ENCODE data around the gene MBD3L2.
"Not testable (repeated sequence)": the region's sequence is repeated elsewhere in the genome, so short reads cannot be mapped to it uniquely, and the experiment has no call there.

MBD3L2 gene

DNA sequence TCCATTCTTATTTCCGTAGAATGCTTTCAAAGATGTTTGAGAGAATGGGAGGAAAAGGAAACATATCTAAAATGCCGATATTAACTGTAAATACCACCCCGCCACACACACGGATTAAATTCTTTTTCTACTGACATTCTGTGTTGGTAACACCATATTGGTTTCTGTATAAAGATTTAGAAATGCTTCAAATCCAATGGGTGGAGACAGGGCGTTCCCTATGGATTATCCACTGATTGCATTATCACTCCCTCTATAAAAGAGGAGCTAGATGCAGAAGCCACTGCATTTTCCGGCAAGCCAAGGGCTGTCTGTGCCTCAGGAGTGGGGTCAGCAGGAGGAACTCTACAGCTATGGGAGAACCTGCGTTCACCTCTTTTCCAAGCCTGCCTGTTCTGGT is at the start of gene MBD3L2:
Gene MBD3L2, plus strand, starts transcription at position 301 of the 400 bp plus-strand sequence. Its CDS starts 53 bp downstream, at position 354.
- DNase-seq = not testable (repeated sequence)

GRCh38 chr19:6999933-7000332 is 49.2 kb upstream of the MBD3L2 start:
- no peak for DNase-seq

DNA sequence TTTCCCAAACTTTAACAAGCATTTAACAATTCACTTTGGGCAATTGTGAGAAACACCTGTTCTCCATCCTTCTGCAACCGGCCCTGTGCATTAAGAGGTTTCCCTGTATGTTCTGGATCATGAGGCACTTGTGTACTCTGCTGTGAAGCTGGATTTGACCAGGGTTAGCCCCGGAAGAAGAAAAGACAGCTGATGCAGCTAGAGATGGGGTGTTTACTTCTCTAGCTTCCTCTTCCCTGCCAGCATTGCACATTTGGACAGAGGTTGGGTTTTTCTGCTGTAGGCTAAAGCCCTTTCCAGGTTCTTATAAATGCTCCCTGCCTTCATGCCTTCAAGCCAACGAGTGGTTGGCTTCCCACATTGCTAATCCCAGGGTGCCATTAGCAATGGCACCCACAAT is 48.8 kb upstream of the MBD3L2 start:
- DNase-seq = no peak

DNA sequence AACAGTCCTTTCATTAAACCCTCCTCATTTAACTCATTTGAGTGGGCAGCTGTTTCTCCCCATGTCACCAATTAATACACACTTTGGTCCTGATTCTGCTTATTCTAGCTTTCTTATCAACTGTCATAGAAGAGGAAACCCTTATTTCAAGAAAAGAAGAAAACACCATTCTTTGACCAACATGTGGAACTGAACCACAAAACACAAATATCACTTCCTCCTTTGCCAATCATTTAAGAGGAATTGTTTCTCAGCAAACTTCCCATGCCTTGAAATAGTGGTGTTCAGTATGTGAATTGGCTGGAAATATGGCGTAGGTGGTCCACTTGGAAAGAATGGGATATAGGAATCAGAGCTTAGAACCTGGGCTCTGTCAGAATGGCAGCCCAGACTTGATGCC is 48.3 kb upstream of the MBD3L2 start:
- DNase-seq = no peak

DNA sequence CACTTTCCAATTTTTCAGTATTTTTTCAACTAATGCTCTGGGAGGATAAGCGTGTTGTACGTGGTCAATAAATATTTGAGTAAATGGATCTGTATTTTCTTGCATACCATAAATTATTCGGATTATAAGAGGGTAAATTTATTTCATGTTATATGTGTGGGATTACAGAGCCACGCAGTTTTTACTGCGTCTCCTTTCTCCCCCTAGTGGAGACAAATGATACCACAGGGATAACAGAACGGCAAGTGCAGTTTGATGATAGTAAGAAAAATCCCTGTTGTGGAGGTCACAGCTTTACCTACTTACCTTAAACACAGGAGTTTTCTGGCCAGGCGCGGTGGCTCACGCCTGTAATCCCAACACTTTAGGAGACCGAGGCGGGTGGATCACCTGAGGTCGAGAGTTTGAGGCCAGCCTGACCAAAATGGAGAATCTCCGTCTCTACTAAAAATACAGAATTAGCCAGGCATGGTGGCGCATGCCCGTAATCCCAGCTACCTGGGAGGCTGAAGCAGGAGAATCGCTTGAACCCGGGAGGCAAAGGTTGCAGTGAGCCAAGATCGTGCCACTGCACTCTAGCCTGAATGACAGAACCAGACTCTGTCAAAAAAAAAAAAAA is 44.7 kb upstream of the MBD3L2 start:
- DNase-seq = no peak

DNA sequence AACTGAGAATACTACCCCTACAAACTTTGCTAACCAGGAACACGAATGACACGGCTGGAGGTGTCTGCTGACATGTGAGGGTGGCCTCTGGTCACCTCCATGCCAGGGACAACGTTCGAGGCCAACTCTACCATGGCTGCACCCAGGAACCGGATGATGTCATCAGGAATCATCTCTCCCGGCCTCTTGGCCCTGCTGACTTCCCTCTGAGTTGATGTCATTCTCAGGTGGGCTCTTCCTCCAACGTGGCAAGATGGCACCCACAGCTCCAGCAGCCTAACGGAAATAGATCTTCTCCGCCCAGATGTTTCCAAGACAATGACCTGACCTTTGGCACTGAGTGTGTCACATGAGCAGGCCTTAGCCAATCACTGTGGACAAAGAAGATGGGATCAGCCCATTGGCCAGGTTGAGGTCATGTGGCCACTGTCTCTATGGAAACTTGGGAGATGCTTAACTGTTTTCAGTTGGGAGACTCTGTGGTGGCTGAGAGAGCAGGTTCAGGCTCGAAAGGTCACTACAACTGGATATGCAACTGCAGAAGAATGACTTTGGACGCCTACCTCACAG is 42.9 kb upstream of the MBD3L2 start:
- no peak for DNase-seq

GRCh38 chr19:7007859-7008258 is 41.3 kb upstream of the MBD3L2 start:
- DNase-seq = no peak

GRCh38 chr19:7010722-7011593 is 38.2 kb upstream of the MBD3L2 start:
- no peak for DNase-seq

- DNase-seq = peak; percentile 10
These were observed 35.4 kb upstream of the MBD3L2 start for GRCh38 chr19:7013678-7014077.

DNA sequence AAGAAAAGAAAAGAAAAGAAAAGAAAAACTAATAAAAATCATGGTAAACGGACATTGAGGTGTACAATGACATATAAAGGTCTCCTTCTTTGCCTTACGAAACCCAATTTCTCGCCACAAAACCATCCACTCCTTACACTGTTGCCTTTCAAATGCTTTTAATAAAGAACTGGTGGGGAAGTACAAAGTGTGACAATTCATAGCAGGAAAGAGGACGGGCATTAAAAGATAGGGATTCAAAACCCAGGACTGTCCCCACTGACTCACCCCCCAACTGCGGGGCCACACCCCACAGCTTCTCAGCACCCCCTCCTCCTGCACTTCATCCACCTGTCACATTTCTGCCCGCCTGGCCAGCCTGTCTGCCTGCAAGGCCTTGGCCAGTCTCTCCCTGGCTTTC is 30.3 kb upstream of the MBD3L2 start:
- DNase-seq = no peak

DNA sequence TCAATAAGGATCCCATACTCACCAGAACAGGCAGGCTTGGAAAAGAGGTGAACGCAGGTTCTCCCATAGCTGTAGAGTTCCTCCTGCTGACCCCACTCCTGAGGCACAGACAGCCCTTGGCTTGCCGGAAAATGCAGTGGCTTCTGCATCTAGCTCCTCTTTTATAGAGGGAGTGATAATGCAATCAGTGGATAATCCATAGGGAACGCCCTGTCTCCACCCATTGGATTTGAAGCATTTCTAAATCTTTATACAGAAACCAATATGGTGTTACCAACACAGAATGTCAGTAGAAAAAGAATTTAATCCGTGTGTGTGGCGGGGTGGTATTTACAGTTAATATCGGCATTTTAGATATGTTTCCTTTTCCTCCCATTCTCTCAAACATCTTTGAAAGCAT is 27.8 kb upstream of the MBD3L2 start, which contains the start of gene MBD3L2B:
Gene MBD3L2B, minus strand, starts transcription at position 101 of the 400 bp plus-strand sequence. Its CDS starts 34 bp downstream, at position 67.
- not testable (repeated sequence) for DNase-seq

- DNase-seq = not testable (repeated sequence)
These were observed 20.3 kb upstream of the MBD3L2 start for GRCh38 chr19:7028790-7029189.

- not testable (repeated sequence) for DNase-seq
These were observed 18.8 kb upstream of the MBD3L2 start, which contains the start of gene MBD3L5 for GRCh38 chr19:7030278-7030677. Gene MBD3L5, plus strand, starts transcription at chr19:7030578. Its CDS starts 34 bp downstream, at chr19:7030612.

DNA sequence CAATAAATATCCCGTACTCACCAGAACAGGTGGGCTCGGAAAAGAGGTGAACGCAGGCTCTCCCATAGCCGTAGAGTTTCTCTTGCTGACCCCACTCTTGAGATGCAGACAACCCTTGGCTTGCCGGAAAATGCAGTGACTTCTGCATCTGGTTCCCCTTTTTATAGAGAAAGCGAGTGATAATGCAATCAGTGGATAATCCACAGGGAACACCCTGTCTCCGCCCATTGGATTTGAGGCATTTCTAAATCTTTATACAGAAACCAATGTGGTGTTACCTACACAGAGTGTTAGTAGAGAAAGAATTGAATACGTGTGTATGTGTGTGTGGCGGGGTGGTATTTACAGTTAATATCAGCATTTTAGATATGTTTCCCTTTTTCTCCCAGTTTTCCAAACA is 9.0 kb upstream of the MBD3L2 start, which contains the start of gene MBD3L4:
Gene MBD3L4, minus strand, starts transcription at position 101 of the 400 bp plus-strand sequence. Its CDS starts 35 bp downstream, at position 66.
- not testable (repeated sequence) for DNase-seq

DNA sequence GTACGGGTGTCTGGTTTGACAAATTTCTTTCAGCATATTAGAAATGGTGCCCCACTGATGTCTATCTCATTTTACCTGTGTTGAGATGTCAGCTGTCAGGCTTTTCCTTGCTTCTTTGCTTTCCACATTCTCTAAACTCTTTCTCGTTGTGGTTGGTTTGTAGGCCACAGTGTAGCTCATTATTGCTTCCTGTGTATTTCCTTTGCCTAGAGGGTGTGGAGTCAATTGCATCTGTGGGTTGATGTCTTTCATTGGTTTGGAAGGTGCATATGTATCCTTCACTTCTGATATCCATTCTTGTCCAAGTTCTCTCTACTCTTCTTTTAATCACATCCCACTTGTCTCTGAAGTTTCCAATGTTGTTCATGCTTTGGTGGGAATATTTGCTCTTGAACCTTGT is 7.6 kb upstream of the MBD3L2 start:
- DNase-seq = not testable (repeated sequence)

DNA sequence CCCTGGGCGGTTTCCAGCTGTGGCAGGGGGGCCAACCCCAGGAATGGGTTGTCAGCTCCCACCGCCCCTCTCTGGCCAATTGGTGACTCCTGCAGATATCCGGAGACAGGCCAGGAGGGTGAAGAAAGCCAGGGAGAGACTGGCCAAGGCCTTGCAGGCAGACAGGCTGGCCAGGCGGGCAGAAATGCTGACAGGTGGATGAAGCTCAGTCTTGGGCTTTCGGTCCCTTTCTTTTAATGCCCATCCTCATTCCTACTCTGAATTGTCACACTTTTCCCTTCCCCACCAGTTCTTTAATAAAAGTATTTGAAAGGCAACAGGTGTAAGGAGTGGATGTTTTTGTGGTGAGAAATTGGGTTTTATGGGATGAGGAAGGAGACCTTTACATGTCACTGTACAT is 2.3 kb downstream of the MBD3L2 start:
- not testable (repeated sequence) for DNase-seq

GRCh38 chr19:7052896-7053295 is 3.8 kb downstream of the MBD3L2 start:
- not testable (repeated sequence) for DNase-seq

GRCh38 chr19:7054635-7055368 is 5.7 kb downstream of the MBD3L2 start:
- DNase-seq = not testable (repeated sequence)

DNA sequence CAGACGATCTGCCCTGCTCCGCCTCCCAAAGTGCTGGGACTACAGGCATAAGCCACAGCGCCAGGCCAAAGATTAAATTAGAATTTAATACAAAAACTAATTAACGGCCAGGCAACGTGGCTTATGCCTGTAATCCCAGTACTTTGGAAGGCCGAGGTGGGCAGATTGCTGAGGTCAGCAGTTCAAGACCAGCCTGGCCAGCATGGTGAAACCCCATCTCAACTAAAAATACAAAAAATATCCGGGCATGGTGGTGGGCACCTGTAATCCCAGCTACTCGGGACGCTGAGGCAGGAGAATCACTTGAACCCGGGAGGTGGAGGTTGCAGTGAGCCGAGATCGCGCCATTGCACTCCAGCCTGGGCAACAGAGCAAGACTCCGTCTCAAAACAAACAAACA is 6.6 kb downstream of the MBD3L2 start:
- not testable (repeated sequence) for DNase-seq

GRCh38 chr19:7056371-7056770 is 7.2 kb downstream of the MBD3L2 start:
- not testable (repeated sequence) for DNase-seq

DNA sequence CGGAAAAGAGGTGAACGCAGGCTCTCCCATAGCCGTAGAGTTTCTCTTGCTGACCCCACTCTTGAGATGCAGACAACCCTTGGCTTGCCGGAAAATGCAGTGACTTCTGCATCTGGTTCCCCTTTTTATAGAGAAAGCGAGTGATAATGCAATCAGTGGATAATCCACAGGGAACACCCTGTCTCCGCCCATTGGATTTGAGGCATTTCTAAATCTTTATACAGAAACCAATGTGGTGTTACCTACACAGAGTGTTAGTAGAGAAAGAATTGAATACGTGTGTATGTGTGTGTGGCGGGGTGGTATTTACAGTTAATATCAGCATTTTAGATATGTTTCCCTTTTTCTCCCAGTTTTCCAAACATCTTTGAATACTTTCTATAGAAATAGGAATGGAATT is 9.5 kb downstream of the MBD3L2 start, which contains the start of gene MBD3L3:
Gene MBD3L3, minus strand, starts transcription at position 101 of the 400 bp plus-strand sequence. Its CDS starts 71 bp downstream, at position 30.
- not testable (repeated sequence) for DNase-seq

DNA sequence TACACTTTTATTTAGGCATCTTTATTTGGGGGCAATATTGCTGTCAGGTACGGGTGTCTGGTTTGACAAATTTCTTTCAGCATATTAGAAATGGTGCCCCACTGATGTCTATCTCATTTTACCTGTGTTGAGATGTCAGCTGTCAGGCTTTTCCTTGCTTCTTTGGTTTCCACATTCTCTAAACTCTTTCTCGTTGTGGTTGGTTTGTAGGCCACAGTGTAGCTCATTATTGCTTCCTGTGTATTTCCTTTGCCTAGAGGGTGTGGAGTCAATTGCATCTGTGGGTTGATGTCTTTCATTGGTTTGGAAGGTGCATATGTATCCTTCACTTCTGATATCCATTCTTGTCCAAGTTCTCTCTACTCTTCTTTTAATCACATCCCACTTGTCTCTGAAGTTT is 10.9 kb downstream of the MBD3L2 start:
- not testable (repeated sequence) for DNase-seq

All from CD4-positive, alpha-beta T cell treated with Interleukin-12 subunit alpha and Interleukin-12 subunit beta, for 1 hour (primary cell).